ENCODE results near the gene PHF2.

PHF2 gene

DNA sequence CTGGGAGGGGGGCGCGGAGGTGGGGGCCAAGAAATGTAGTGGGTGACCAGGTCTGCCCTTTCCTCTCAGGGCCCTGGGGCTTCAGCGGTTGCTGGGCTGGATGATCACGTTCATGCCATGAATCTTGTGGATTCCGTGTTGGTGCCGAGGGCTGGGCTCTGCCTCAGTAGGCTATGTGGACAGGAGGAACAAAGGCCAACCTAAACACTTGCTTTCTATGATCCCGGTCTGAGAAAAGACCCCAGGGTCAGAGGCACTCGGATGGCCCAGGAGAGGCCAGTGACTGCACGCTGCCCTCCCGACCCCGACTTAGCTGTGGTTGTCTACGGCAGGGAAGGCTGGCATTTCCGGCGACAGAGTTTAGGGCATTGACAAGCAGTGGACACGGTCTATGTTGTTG is 26.6 kb downstream of the PHF2 start:
- no peak for DNase-seq

DNA sequence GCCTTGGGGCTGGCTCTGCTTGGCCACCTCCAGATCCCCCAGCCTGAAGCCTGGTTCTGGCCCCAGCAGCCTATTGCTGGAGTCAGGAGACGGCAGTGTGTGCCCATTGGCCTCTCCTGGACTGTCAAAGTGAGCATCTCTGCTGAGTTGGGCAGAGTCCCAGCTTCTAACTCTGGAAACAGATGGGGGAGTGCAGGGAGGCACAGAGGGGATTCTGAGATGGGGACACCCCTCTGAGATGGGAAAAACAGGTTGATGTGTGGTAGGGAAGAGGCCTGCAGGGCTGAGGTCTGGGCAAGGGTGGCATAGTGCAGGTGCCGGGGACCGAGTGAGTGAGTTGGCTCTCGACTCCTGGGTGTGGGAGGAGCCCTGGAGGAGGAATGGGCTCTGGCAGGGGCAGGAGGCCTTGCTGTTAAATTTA is 27.5 kb downstream of the PHF2 start:
- no peak for DNase-seq

DNA sequence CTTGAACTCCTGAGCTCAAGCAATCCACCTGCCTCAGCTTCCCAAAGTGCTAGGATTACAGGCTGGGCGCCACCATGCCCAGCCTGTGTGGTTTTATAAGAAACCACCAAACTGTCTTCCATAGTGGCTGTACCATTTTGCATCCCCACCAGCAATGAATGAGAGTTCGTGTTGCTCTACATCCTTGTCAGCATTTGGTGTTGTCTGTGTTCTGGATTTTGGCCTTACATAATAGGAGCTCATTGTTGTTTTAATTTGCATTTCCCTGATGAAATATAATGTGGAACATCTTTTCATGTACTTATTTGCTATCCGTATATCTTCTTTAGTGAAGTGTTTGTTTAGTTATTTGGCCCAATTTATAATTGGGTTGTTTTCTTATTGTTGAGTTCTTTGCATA is 29.8 kb downstream of the PHF2 start:
- no peak for DNase-seq

DNA sequence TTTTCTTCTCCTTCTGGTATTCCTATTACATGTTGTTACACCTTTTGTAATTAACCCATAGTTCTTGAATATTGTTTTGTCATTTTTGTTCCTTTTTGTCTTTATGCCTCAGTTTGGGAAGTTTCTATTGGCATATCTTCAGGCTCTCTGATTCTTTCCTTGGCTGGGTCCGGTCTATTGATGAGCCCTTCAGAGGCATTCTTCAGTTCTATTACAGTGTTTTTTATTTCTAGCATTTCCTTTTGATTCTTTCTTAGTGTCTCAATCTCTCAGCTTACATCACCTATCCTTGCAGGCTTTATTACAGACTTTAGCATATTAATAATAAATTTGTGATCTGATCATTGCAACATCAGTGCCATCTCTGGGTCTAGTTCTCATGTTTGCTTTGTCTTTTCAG is 33.8 kb downstream of the PHF2 start:
- no peak for DNase-seq

DNA sequence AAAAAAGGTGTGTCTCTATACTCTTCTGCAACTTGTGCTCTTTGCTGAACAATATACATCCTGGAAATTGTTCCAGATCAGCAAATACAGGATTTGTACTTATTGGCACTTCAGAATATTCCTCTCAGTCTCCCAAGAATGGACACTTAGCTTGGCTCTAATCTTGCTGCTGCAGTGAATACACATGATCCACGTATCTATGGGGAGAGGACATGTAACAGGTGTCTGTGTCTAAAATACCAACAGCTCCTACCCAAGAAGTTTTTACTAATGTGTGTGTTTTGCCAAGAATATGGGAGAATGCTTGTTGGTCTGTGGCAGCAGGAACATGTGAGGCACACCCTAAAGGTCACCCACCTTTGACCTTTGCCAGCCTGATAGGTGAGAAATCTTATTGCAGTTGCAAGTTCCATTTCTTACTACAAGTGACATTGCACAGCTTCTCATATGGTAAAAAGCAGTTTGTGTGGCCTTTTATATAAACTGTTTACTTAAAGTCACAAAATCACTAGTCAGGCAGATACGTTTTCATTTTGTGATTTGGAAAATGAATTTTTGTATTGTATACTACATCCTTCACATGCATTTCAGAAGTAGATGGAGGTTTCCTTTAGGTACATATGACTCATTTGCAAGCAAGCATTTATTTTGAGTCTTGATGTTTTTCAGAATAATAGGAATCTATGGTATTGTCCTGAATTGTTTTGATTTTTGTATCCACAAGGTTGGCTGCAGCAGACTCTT is 35.8 kb downstream of the PHF2 start:
- no peak for DNase-seq

DNA sequence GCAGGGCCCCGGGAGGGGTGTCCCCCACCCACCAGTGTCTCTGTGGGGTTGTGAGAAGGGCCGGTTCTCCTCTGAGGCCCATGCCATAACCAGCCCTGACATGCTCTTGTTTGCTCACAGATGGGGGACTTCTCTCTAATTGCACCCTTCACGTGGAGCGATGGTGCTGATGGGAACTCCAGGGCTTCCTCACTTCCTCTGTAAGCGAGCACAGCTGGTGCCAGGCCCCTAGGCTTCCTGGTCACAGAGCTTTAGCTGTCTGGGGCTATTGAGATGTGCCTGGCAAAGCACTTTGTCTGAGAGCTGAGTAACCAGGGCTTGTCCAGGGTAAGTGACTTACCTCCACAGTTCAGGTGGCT is 36.4 kb downstream of the PHF2 start:
- DNase-seq = no peak

DNA sequence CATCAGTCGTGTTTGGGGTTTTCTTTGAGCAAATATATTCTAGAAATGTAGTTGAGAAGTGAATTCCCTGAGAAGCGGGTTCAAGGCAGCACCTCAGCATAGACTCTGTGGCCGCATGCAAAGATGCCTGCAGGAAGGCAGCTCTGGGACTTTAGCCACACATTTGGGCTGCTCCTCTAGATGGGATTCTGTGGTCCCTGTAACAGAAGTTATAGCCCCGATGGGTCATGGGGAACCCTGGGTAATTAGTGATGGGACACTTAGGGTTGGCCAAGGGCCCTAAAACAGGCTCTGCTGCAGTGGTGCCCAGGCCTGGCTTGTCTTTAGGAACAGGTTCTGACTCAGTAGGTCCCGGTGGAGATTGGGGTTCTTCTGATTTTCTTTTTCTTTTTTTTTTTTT is 36.8 kb downstream of the PHF2 start:
- DNase-seq = no peak

DNA sequence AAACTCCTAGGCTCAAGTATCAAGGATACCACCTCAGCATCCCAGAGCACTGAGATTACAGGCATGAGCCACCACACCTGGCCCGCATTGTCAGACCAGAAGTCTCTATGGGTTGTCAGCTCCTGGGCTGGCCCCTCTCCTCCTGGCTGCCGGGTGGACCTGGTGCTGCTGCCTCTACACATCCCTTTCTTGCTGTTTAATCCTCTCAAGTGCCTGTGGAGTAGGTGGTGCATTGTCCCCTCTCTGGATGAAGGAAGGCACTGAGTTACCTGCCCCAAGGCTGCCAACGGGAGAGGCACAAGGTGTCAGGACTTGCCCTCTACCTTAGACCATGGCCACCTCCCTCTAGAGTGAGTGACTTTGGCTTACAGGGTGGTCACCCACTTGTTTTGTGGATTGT is 37.4 kb downstream of the PHF2 start:
- no peak for DNase-seq

DNA sequence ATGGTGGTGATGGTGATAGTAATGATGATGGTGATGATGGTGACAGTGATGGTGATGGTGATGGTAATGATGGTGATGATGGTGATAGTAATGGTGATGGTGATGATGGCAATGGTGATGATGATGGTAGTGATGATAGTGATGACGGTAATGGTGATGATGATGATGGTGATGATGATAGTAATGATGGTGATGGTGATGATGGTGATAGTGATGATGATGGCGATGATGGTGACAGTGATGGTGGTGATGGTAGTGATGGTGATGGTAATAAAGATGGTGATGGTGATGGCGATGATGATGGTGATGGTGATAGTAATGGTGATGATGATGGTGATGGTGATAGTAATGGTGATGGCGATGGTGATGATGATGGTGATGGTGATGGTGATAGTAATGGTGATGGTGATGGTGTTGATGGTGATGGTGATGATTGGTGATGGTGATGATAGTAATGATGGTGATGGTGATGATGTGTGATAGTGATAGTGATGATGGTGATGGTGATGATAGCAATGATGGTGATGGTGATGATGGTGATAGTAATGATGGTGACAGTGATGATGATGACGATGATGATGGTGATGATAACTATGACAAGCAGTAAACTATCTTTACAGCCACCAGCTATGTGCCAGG is 38.6 kb downstream of the PHF2 start:
- DNase-seq = no peak

DNA sequence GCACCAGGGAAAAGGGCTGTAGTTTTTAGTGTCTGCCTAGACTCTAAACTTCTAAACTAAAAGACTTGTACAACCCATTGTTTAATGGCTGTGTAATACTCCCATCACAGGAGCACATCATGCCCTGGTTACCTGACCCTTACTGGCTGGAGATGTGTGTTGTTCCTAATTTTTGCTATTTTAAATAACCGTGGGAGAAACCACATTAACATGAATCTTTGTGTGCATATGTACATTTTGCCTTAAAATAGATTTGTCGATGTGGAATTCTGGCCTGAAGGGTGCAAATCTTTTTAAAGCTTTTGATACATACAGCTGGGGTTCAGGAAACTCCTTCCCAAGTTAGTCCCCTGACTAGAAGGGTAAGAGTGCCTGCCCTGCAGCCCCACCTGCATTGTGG is 39.7 kb downstream of the PHF2 start:
- no peak for DNase-seq

DNA sequence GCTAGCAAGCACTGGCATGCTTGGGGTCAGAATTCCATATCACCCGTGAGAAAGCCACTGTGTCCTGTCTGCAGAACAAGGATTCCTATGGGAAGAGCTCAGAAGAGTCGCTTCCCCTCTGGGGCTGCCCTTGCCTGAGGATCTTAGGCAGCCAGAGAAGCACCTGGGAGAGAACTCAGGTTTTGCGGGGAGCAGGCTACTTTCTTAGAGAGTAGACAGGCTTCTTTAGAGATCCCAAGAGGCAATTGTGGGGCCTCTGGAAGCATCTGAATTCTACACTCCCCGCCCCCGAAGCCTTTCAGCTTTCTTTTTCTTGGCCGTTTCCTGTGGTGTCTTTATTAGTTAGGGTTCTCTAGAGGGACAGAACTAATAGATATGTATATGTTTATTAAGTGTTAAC is 40.9 kb downstream of the PHF2 start:
- no peak for DNase-seq

DNA sequence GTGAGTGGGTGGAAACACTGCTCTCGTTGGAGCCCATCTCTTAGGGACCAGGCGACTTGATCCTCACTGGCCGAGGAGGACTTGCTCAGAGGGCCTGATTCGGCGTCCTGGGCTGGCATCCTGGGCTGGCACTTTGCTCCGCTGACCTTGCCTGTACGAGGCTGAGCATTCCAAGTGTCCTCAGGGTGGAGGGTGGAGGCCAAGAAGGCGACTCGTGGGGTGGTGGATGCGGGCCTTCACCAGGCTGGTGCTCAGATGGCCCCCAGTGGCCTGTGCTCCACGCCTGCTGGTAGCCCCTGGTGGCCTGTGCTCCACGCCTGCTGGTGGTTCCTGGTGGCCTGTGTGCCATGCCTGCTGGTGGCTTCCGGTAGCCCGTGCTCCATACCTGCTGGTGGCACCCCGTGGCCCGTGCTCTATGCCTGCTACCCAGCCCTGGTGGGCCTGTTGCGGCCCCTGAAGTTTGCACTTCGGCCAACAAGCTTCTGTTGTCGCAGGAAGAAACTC is 42.9 kb downstream of the PHF2 start:
- DNase-seq = no peak

DNA sequence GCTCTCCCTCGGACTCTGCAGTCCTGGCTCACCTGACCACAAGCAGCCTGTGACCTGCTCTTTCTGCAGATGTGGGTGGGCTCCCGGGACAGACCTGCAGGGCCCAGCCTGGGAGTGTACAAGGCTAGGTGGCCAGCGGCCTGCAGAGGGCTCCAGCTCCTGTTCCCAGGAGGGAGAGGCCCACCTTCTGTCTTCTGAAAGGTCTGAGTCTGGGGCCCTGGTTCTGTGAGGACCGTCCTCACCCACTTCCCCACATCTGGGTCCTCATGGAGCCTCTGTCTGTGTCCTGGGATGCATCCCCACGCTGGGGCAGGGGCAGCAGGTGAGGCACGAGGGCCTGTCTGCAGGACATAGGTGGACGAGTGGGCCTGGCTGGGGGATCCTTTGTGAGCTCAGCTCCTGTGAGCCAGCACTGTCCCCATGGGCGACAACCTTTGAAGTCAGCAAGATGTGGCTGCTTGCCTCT is 43.7 kb downstream of the PHF2 start:
- no peak for DNase-seq

DNA sequence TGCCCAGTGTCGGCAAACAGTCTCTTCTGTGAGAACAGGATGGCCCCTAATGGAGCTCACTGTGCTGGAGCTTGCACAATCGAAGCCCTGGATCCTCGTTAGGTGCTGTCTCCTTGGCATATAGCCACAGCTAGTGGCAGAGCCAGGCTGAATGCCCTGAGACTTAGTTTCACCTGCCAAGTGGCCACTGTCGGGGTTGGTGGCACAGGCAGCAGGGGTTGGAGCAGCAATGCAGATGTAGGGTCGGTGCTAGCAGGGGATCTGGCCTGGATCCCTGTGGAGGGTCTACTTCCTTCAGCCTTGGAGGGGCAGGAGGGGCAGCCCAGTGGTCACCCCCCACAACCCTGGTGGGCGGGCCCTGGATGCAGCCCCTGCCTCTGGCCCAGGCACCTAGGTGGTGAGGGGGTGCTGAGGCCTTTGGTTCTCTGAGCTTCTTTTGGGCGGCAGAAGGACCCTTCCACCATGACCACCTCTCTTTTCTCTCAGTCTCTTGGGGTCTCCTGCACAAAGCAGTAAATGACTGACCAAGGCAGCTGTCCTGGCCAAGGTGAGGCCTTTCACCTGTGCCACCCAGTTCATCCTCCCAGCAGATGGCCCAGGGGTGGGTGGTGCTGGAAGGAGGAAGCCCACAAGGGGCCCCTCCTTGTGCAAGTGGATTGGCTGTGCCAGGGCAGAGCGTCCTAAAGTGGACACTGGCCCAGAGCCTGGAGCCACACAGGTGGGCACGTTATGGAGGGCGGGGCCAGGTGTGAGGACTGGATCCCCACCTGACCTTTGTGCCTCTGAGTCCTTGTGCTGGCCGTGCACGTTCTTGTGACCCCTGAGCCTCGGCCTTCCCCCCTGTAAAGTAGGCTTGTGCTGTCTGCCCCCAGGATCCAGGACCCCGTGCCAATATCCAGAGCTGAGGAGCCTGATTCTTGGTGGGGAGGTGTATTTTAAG is 44.8 kb downstream of the PHF2 start:
- DNase-seq = peak; percentile 5

DNA sequence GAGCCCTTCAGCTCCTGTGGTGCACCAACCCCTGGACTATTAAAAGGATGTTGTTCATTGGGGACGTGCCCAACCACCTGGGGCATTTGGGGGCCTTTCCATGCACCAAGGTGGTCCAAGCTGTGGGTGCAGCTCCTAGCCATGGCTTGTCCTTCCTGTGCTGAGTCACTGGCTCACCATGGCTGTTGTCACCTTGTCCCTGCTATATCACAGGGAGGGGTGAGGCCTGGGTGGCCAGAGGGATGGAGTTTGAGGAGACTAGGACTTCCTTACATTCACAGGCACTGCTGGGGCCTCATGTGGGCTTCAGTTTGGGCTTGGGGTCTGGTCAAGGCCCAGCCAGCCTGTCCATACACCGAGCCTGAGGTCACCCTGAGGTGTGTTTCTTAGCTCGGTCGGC is 45.5 kb downstream of the PHF2 start:
- DNase-seq = no peak

DNA sequence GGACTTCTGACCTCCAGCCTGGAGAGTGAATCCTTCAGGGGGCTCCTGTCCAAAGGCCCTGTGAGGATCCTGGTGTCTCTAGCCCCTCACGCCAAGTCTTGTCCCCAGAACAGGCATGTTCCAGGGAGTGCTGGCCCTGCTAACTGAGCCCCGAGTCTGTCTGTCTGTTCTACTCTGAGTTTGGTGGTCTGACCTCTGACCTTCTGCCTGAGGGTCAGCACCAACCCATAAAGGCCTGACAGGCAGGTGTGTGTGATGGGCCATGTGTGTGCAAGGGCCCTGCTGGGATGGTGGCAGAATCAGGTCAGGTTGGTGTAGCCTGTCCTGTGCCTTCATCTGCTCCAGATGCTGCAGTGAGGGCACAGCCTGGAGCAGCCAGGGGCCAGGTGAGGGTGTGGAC is 46.3 kb downstream of the PHF2 start:
- DNase-seq = no peak

DNA sequence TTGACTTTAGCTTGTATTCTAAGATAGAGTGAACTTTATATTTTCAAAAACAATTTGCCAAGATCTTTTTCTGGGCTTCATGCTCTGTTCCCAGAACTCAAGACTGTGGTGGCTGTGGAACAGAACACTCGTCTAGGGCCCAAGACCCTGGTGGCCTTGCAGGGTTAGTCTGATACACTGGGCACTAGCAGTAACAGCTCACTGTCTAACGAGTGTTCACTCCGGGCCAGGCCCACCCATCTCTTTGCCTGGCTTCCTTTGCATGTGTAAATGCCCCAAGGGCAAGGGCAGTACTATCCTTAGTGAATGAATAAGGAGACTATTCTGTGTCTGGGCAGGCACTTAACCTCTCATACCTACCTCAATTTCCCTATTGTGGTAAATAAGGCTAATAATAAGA is 47.4 kb downstream of the PHF2 start:
- DNase-seq = no peak

DNA sequence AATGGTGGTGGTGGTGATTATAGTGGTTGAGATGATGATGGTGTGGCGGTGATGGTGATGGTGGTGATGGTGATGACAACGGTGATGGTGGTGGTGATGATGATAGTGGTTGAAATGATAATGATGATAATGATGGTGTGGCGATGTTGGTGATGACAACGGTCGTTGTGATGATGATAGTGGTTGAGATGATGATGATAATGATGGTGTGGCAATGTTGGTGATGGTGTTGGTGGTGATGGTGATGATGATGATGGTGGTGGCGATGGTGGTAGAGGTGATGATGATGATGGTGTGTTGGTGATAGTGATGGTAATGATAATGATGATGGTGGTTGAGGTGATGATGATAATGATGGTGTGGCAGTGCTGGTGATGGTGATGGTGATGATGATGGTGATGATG is 48.0 kb downstream of the PHF2 start:
- no peak for DNase-seq

DNA sequence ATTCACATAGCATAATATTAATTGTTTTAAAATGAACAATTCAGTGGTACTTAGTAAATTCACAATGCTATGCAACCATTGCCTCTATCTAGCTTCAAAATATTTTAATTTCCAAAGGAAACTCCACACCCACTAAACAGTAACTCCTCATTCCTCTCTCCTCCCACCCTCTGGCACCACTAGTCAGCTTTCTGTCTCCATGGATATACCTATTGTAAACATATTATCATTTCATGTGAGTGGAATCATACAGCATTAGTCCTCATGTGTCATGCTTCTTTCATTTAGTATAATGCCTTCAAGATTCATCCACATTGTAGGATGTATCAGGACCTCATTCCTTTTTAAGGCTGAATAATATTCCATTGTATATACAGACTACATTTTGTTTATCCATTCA is 48.6 kb downstream of the PHF2 start:
- no peak for DNase-seq

DNA sequence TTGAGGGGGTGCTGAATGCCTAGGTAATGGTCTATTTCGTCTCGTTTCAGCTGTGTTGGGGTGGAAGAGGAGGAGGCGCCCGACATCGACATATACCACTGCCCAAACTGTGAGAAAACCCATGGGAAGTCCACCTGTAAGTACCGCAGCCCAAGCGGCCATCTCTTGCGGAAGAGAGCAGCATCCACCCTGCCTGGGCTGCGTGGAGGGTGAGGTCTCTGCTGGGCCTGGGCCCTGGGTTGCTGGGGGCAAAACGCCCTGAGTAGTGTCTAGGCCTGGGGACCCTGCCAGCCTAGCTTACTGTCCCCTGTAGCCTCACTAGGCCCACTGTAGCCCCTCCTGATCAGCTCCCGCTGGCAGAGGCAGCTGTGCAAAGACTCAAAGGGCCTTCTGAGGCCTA is 53.5 kb downstream of the PHF2 start:
- DNase-seq = no peak

DNA sequence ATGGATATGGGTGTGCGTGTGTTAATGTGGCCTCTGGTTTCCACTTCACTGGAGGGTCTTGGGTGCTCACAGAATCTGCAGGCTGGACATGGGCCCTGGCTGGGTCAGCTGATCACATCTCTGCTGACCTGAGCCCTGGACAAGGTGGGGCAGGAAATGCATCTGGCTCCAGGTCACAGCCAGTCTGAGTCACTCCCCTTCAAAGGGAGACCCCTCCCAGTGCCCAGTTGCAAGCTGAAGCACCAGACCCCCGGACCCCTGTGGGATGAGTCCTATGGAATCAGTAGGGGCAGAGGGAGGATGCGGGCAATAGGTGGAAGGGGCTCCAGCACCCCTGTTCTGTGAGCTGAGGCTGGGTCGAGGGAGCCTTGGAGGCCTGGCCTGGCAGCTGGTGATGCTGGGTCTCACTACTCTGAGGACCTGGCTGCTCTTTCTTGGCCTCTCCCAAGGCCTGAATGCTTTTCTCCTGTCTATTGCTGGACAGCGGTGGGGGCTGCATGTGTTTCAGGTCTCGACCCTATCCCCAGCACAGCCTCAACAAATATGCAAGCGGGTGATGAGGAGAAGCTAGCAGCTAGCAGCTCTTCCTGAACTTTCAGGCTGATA is 54.5 kb downstream of the PHF2 start:
- DNase-seq = no peak

DNA sequence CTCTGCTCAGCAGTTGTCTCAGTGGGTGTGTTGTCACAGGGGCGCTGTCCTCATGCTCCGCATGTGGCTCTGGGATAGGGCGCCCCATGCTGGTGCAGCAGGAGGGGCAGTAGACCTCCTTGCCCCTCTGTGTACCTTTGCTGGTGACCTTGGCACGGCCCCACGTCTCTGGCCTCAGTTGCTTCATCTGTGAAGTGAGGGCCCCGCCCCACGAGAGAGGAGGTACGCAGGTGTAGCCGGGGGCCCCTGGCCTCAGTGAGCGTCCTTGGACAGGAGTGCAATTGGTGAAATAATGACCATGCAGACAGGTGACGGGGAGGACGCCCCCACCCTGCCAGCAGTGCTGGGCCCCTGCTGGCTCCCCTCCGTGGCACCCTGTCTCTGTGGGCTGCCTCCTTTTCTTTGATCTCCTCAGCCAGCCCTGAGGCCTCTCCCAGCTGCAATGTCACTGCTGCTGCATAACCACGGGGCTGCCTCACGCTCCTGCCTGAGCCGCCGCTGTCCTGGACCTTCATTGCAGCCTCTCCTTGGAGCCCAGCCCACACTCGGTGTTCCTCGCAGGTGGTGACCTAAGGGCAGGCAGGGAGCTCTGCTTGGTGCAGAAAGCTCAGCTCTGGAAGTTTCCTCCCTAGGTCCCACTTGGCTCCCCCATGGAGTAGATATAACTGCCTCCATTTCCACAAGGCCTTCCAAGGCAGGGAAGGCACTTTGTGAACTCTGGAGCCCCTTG is 57.3 kb downstream of the PHF2 start:
- no peak for DNase-seq

Data from midbrain (tissue), 1 donor.